ENCODE results near the gene SUDS3. TPM values are rescaled to one million over a fixed set of nuclear protein-coding genes. Genes with fewer than 3 reads are reported as not detected.

The SUDS3 gene
- total and polyA plus RNA-seq, 10 of the 15 experiments (the other 5 are each of a cell fraction or from before 2014, with no cell fraction given), result 5.2 to 42.8 (median 21.7) TPM

DNA sequence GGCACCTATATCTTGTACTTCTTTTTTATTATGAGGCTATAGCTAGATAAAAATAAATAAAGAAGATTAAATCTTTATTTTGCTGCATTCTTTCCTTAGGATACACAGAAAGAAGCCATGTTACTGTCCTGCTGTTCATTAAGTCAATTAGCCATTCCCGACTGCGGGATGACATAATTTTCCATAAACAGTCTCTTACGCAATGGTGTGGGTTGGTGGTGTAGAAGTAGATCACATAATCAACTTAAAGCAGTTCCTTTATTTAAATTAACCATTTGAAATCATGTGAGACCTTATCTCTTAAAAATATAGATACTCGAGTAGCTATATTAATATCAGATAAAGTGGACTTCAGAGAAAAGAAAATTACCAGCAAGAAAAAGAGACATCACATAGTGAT lies 43.8 kb upstream of the SUDS3 start:
- Histone ChIP-seq H3K36me3 (ENCODE audit: control insufficient read depth in 2 of 2, insufficient read depth in 2 of 2, low read length in 1 of 2) (peaks cover 0 to 7% of the 10 kb centered on the region in 2 experiments; a peak in 1 of 4 replicates), H4K20me1 (ENCODE audit: control insufficient read depth, insufficient read depth) (no peaks in the 10 kb centered on the region), H3K27ac (ENCODE audit: control insufficient read depth, insufficient read depth) (no peak overlapping the region), H3K9me3 (replicated peaks; ENCODE audit: control insufficient read depth, insufficient read depth, low read length) (peaks cover 3% of the 10 kb centered on the region), H3K4me3 (no peak overlapping the region), H3K4me2 (ENCODE audit: control insufficient read depth, insufficient read depth) (no peak overlapping the region), H3K27me3 (replicated peaks in 1 of 2; ENCODE audit: control insufficient read depth in 2 of 2, insufficient read depth in 2 of 2, low read length in 1 of 2) (no peaks in the 10 kb centered on the region), H3K79me2 (ENCODE audit: control insufficient read depth, insufficient read depth, low read length) (peaks cover 52% of the 10 kb centered on the region), H2AFZ (ENCODE audit: control insufficient read depth, low read depth, low read length) (no peak overlapping the region), H3K9ac (ENCODE audit: control insufficient read depth, insufficient read depth, low read length) (no peak overlapping the region), H3K4me1 (ENCODE audit: control insufficient read depth, insufficient read depth, low read length) (peaks cover 21% of the 10 kb centered on the region)
- TF ChIP-seq ATF7 (IDR thresholded peaks at IDR 0.05; ENCODE audit: low read depth) (no peak), ZNF274 (IDR thresholded peaks at IDR 0.05; ENCODE audit: insufficient read depth, insufficient read length) (no peak), ETV6 (conservative IDR thresholded peaks at IDR 0.05 in 1 of 2, IDR thresholded peaks at IDR 0.05 in 1 of 2; ENCODE audit: borderline replicate concordance in 1 of 2, low read depth in 1 of 2) (no peak), CHD1 (IDR thresholded peaks at IDR 0.05; ENCODE audit: low read depth, low read length) (no peak), TAF1 (IDR thresholded peaks at IDR 0.05; ENCODE audit: borderline replicate concordance, low read depth, low read length) (no peak), WRNIP1 (IDR thresholded peaks at IDR 0.05; ENCODE audit: borderline replicate concordance, low read depth, low read length) (no peak)
- TF ChIP-seq, protein P1, sequence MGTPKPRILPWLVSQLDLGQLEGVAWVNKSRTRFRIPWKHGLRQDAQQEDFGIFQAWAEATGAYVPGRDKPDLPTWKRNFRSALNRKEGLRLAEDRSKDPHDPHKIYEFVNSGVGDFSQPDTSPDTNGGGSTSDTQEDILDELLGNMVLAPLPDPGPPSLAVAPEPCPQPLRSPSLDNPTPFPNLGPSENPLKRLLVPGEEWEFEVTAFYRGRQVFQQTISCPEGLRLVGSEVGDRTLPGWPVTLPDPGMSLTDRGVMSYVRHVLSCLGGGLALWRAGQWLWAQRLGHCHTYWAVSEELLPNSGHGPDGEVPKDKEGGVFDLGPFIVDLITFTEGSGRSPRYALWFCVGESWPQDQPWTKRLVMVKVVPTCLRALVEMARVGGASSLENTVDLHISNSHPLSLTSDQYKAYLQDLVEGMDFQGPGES (IDR thresholded peaks at IDR 0.05), result no peak
- TF ChIP-seq, protein P2, sequence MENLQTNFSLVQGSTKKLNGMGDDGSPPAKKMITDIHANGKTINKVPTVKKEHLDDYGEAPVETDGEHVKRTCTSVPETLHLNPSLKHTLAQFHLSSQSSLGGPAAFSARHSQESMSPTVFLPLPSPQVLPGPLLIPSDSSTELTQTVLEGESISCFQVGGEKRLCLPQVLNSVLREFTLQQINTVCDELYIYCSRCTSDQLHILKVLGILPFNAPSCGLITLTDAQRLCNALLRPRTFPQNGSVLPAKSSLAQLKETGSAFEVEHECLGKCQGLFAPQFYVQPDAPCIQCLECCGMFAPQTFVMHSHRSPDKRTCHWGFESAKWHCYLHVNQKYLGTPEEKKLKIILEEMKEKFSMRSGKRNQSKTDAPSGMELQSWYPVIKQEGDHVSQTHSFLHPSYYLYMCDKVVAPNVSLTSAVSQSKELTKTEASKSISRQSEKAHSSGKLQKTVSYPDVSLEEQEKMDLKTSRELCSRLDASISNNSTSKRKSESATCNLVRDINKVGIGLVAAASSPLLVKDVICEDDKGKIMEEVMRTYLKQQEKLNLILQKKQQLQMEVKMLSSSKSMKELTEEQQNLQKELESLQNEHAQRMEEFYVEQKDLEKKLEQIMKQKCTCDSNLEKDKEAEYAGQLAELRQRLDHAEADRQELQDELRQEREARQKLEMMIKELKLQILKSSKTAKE (IDR thresholded peaks at IDR 0.05; ENCODE audit: low read depth, poor library complexity, severe bottlenecking), result no peak
- TF ChIP-seq, protein P3, sequence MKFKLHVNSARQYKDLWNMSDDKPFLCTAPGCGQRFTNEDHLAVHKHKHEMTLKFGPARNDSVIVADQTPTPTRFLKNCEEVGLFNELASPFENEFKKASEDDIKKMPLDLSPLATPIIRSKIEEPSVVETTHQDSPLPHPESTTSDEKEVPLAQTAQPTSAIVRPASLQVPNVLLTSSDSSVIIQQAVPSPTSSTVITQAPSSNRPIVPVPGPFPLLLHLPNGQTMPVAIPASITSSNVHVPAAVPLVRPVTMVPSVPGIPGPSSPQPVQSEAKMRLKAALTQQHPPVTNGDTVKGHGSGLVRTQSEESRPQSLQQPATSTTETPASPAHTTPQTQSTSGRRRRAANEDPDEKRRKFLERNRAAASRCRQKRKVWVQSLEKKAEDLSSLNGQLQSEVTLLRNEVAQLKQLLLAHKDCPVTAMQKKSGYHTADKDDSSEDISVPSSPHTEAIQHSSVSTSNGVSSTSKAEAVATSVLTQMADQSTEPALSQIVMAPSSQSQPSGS (IDR thresholded peaks at IDR 0.05; ENCODE audit: low read length), result no peak
- TF ChIP-seq, protein P4, sequence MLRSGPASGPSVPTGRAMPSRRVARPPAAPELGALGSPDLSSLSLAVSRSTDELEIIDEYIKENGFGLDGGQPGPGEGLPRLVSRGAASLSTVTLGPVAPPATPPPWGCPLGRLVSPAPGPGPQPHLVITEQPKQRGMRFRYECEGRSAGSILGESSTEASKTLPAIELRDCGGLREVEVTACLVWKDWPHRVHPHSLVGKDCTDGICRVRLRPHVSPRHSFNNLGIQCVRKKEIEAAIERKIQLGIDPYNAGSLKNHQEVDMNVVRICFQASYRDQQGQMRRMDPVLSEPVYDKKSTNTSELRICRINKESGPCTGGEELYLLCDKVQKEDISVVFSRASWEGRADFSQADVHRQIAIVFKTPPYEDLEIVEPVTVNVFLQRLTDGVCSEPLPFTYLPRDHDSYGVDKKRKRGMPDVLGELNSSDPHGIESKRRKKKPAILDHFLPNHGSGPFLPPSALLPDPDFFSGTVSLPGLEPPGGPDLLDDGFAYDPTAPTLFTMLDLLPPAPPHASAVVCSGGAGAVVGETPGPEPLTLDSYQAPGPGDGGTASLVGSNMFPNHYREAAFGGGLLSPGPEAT (IDR thresholded peaks at IDR 0.05; ENCODE audit: low read depth), result no peak
- BruUV-seq (replicated peaks), result no TSS peak
- FAIRE-seq, result no peak
- DNase-seq (ENCODE audit: low read depth, low spot score), result no peak
- intact Hi-C loops (cut with micrococcal nuclease; ENCODE audit: unreplicated experiment) (no loop called here), in situ Hi-C loops (cut with MboI) (no loop called here)
- POLR2A ChIA-PET, result interaction anchor here (0.8 to 3.7 kb wide), 9 partner anchors 9 to 128 kb away, joined by 3 to 21 read pairs (median 4); no protein-coding TSS in a partner anchor
- RAD21 ChIA-PET (ENCODE audit: unreplicated experiment), result interaction anchor here (1.0 to 1.7 kb wide), 7 partner anchors 14 to 43 kb away, joined by 3 to 10 read pairs (median 3); partner anchors contain the start of gene SUDS3
- ATAC-seq, result no peak
- SMC1A ChIA-PET (ENCODE audit: uncharacterized antibody, unreplicated experiment), result interaction anchor here (0.9 to 4.2 kb wide), 11 partner anchors 10 to 43 kb away, joined by 3 to 44 read pairs (median 6); no protein-coding TSS in a partner anchor
- CTCF ChIA-PET, result interaction anchor here (0.8 to 1.9 kb wide), 10 partner anchors 13 to 151 kb away, joined by 3 to 9 read pairs (median 4); partner anchors contain the start of gene SUDS3
- 96% methylated on average over 4 of the region's 4 CpGs for WGBS (ENCODE audit: insufficient coverage, insufficient replicate concordance, low lambda C conversion rate, missing lambda C conversion rate)
